MM.1S (cell line): ENCODE data around the gene CMPK1.

Experiments used
- DNase-seq: peaks from one replicate; pipeline ENCODE4 v3.0.0-alpha.2; 2015
- H2AFZ ChIP-seq: fragments of 300-600 bp; sonication (generic); 2 replicates; pipeline ENCODE4 v1.6.0; 2016; ENCODE audit warnings: antibody characterized with exemption, low read length
- H3F3A ChIP-seq: fragments of 300-600 bp; sonication (generic); 2 replicates; pipeline ENCODE4 v1.6.1; 2016; ENCODE audit warnings: mild to moderate bottlenecking, antibody characterized with exemption, low read length, moderate library complexity, mixed read lengths; ENCODE audit not compliant: insufficient read depth
- H3K27ac ChIP-seq: fragments of 300-600 bp; sonication (generic); 2 replicates; pipeline ENCODE4 v1.5.1; 2016; ENCODE audit warnings: mild to moderate bottlenecking, low read length
- H3K27me3 ChIP-seq: fragments of 300-600 bp; sonication (generic); replicated peaks from 2 replicates; pipeline ENCODE4 v1.6.0; 2016; ENCODE audit warnings: low read length; ENCODE audit not compliant: insufficient read depth
- H3K36me3 ChIP-seq: fragments of 300-600 bp; sonication (generic); replicated peaks from 2 replicates; pipeline ENCODE4 v1.6.1; 2016; ENCODE audit warnings: mild to moderate bottlenecking, low read length, mixed read lengths; ENCODE audit not compliant: insufficient read depth
- H3K4me1 ChIP-seq: fragments of 300-600 bp; sonication (generic); 2 replicates; pipeline ENCODE4 v1.6.1; 2016; ENCODE audit warnings: low read length, mixed read lengths
- H3K4me2 ChIP-seq: fragments of 300-600 bp; sonication (generic); 2 replicates; pipeline ENCODE4 v1.6.0; 2016; ENCODE audit warnings: low read depth, low read length
- H3K4me3 ChIP-seq: fragments of 300-600 bp; sonication (generic); 2 replicates; pipeline ENCODE4 v1.5.1; 2016; ENCODE audit warnings: low read length, mixed read lengths
- H3K79me2 ChIP-seq: fragments of 300-600 bp; sonication (generic); 2 replicates; pipeline ENCODE4 v1.6.1; 2016; ENCODE audit warnings: mixed run types, low read length, mixed read lengths
- H3K9ac ChIP-seq: fragments of 300-600 bp; sonication (generic); 2 replicates; pipeline ENCODE4 v1.6.1; 2016; ENCODE audit warnings: low read length, mixed read lengths
- H3K9me2 ChIP-seq: fragments of 300-600 bp; sonication (generic); replicated peaks from 2 replicates; pipeline ENCODE4 v1.6.1; 2016; ENCODE audit warnings: mild to moderate bottlenecking, low read length, mixed read lengths; ENCODE audit not compliant: insufficient read depth
- H3K9me3 ChIP-seq: fragments of 300-600 bp; sonication (generic); replicated peaks from 2 replicates; pipeline ENCODE4 v1.6.1; 2016; ENCODE audit warnings: mild to moderate bottlenecking, low read length, mixed read lengths; ENCODE audit not compliant: insufficient read depth
- H4K20me1 ChIP-seq: fragments of 300-600 bp; sonication (generic); 2 replicates; pipeline ENCODE4 v1.6.1; 2016; ENCODE audit warnings: mild to moderate bottlenecking, low read length, moderate library complexity, mixed read lengths; ENCODE audit not compliant: insufficient read depth
- CTCF ChIP-seq: fragments of 300-600 bp; sonication (generic); IDR thresholded peaks from 2 replicates; pipeline ENCODE4 v1.5.1; 2016; ENCODE audit warnings: antibody characterized with exemption, low read length, mixed read lengths
- EZH2 ChIP-seq: fragments of 300-600 bp; sonication (generic); optimal IDR thresholded peaks from 2 replicates; pipeline ENCODE3; 2017; ENCODE audit warnings: low read depth, mild to moderate bottlenecking, antibody characterized with exemption, low read length, mixed read lengths
- EZH2phosphoT487 ChIP-seq: fragments of 300-600 bp; sonication (generic); IDR thresholded peaks from 2 replicates; pipeline ENCODE4 v1.6.1; 2018; ENCODE audit warnings: antibody characterized with exemption, low read length

Gene CMPK1

GRCh38 chr1:47406966-47407365 lies 73.4 kb downstream of the CMPK1 start:
- no peak for DNase-seq
- no peak overlapping the region for H2AFZ ChIP-seq
- no peaks in the 10 kb centered on the region for H3K9me3 ChIP-seq
- no peak overlapping the region for H3K4me3 ChIP-seq
- H3K79me2 ChIP-seq = no peaks in the 10 kb centered on the region
- no peak overlapping the region for H3K4me2 ChIP-seq
- H4K20me1 ChIP-seq = no peaks in the 10 kb centered on the region
- H3K27ac ChIP-seq = no peak overlapping the region
- TF ChIP-seq CTCF (no peak), EZH2phosphoT487 (no peak), EZH2 (no peak)
- no peaks in the 10 kb centered on the region for H3K4me1 ChIP-seq
- no peaks in the 10 kb centered on the region for H3F3A ChIP-seq
- H3K27me3 ChIP-seq = no peaks in the 10 kb centered on the region
- no peak overlapping the region for H3K9ac ChIP-seq
- H3K36me3 ChIP-seq = no peaks in the 10 kb centered on the region
- no peaks in the 10 kb centered on the region for H3K9me2 ChIP-seq

GRCh38 chr1:47407481-47407880 lies 73.9 kb downstream of the CMPK1 start:
- no peak for TF ChIP-seq EZH2
- TF ChIP-seq CTCF = no peak
- TF ChIP-seq EZH2phosphoT487 = no peak
- Histone ChIP-seq H3K9me3 (no peaks in the 10 kb centered on the region), H3K9ac (no peak overlapping the region), H3K36me3 (no peaks in the 10 kb centered on the region), H3F3A (no peaks in the 10 kb centered on the region), H3K79me2 (no peaks in the 10 kb centered on the region), H3K27me3 (no peaks in the 10 kb centered on the region), H3K4me1 (no peaks in the 10 kb centered on the region), H2AFZ (no peak overlapping the region), H3K9me2 (no peaks in the 10 kb centered on the region), H3K27ac (no peak overlapping the region), H3K4me3 (no peak overlapping the region), H3K4me2 (no peak overlapping the region), H4K20me1 (no peaks in the 10 kb centered on the region)
- no peak for DNase-seq

- Histone ChIP-seq H3K27me3 (no peaks in the 10 kb centered on the region), H3K4me3 (no peak overlapping the region), H3K79me2 (no peaks in the 10 kb centered on the region), H3K9ac (no peak overlapping the region), H3K4me1 (no peaks in the 10 kb centered on the region), H4K20me1 (no peaks in the 10 kb centered on the region), H2AFZ (no peak overlapping the region), H3F3A (no peaks in the 10 kb centered on the region), H3K36me3 (no peaks in the 10 kb centered on the region), H3K9me2 (no peaks in the 10 kb centered on the region), H3K9me3 (no peaks in the 10 kb centered on the region), H3K27ac (no peak overlapping the region), H3K4me2 (no peak overlapping the region)
- DNase-seq = no peak
- TF ChIP-seq EZH2 (no peak), EZH2phosphoT487 (no peak), CTCF (no peak)
These were observed 75.9 kb downstream of the CMPK1 start for GRCh38 chr1:47409311-47410067.
